Bronchus fibroblast of lung (primary cell): ENCODE data around the gene C10orf71. TPM values are rescaled to one million over a fixed set of nuclear protein-coding genes. Genes with fewer than 3 reads are reported as not detected.

Experiments used
- total RNA-seq: library from RNA; depleted of rRNA; stranded (reverse); fragments of >200 nt; gene quantifications from 2 replicates; pipeline ENCODE4 v1.2.3, GENCODE V29; 2015

The C10orf71 gene, protein sequence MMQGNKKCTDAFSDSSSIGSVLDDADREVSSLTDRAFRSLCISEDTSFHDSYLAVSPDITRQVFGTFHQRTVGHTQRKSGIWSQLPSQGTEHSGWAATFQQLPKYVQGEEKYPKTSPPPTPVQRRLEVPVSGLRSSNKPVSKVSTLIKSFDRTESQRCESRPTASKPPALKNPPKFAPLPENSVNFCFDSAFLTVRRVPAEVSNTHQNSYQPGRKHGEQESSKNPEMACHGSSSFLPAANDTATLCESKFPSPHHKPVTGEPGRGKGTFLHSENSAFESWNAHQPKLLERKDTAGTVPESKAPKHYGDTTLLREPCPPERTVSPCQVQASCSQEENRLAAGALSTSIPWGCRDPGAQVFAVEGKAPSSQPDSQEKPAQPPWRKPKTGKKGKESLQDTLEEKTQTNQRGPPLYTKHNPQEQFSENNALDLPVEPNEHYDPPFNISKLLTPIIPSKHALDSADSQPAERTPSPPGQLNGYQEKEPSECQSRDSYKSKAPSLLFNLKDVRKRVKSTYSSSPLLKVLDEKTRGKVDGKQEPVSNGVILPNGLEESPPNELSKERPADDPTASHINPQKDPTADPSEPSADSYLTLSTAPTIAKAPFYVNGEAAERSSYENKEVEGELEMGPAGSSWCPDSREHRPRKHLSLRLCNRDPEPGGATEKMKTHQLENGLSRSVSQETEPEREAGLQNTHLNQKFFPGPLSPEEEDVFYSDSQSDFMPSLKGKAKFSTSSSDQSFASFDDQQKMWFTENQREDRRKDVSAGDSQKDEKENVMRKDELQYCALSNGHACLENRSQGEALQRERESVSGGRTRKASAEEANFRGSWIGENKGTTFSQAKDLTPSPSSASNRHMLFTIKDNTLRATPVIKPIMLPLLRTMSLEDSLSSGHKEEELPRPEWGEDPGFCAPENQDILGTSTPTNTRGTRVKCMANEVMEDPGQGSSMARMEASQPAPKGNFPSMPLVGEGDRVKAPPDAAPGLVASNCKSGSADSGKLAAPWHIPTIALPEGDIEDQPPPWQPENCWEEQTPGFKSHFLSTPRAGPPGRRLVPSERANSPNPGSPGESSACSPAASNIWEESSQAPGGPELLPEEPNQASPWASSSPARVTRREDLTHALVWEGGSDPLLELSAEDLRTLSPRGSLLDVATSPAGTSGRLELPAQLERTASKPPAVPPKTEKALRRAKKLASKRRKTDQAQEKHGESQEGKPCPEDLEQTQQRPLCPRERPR (N-terminal part only)
- not detected in 2 replicates for total RNA-seq

DNA sequence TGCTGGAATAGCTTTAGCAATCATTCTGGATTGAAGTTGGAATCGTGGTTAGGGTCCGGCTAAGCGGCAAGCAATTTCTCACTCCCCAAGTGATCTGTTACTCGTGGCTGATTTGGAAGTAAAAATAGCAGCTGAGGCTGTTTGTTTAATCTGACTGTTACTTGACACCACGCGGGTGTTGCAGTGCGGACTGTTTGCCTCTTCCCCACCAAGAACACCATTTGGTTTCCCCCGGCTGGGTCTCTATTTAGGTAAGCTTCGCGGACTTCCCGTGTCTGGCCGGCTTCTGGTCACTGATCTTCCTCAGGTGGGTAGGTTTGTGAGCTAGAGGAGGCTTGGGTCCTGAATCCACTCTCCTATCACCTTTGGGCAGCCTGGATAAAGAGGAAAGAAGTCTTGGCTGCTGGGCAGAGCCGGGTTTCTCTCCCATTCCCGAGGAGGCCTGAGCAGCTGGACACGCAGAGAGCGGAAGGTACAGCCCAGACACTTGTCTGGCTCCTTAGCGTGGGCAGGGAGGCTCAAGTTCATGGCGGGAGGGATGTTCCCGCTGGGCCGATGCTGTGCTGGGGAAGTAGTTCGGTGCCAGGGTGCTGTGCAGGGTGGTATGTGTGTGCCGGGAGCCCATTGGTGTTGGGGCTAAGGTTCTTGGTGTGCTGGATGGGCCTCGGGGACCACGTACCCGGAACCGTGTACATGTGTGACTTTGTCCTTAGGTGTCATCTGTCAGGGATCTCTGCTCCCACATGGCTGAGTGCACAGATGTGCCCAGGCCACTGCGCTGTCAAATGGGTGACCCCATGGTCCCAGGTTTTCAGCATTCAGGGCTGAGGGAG lies at the start of gene C10orf71:
Gene C10orf71 (plus strand): TSS at position 188 of the 833 bp plus-strand sequence. CDS start 23,376 bp downstream, outside the sequence.

Other genes with a start within 250 kb of the C10orf71 start
- gene VSTM4, start 183.6 kb upstream of the C10orf71 start, total RNA-seq: 0.34 and 0.74 TPM in 2 replicates
- not detected in 2 replicates for gene FAM170B, start 165.1 kb upstream of the C10orf71 start, total RNA-seq
- not detected in 2 replicates for gene TMEM273, start 110.8 kb upstream of the C10orf71 start, total RNA-seq
- gene DRGX, start 96.9 kb downstream of the C10orf71 start, total RNA-seq: not detected in 2 replicates
- 3.5 and 7.1 TPM in 2 replicates for gene ERCC6, start 240.0 kb downstream of the C10orf71 start, total RNA-seq